Keratinocyte (primary cell): ENCODE results near the gene TMC1. TPM values are rescaled to one million over a fixed set of nuclear protein-coding genes. Genes with fewer than 3 reads are reported as not detected.
A peak's percentile ranks its signal among the peaks of the same experiment; 100 is the strongest.

ENCODE experiments used
- DNase-seq: peaks from one replicate; pipeline ENCODE4 v3.0.0-alpha.2; 2011; ENCODE audit warnings: low read depth, missing footprints, low spot score
- FAIRE-seq: peaks from 2 replicates; lab custom pipeline; 2011; peaks lifted over from hg19 to GRCh38; lab: Jason Lieb, UNC
- H2AFZ ChIP-seq: 2 replicates; pipeline ENCODE4 v1.6.0; 2012; ENCODE audit warnings: low read length, control low read depth, inconsistent platforms; ENCODE audit not compliant: control insufficient read depth
- H3K27ac ChIP-seq: 2 replicates; pipeline ENCODE4 v1.5.1; 2011; ENCODE audit warnings: low read length; ENCODE audit not compliant: control insufficient read depth, insufficient read depth
- H3K27me3 ChIP-seq: 3 replicates; pipeline ENCODE4 v1.6.0; 2011; ENCODE audit warnings: low read length; ENCODE audit not compliant: control insufficient read depth, insufficient read depth; ENCODE audit errors: extremely low read depth
- H3K36me3 ChIP-seq, 2 experiments: 2 replicates in 1 of 2; 3 replicates in 1 of 2; pipeline ENCODE4 v1.5.1; 2011; ENCODE audit warnings: low read length in 2 of 2, mild to moderate bottlenecking in 1 of 2; ENCODE audit not compliant: control insufficient read depth in 2 of 2, insufficient read depth in 2 of 2; ENCODE audit errors: extremely low read depth in 1 of 2
- H3K4me1 ChIP-seq: 3 replicates; pipeline ENCODE4 v1.5.1; 2011; ENCODE audit warnings: low read length; ENCODE audit not compliant: control insufficient read depth, insufficient read depth; ENCODE audit errors: extremely low read depth
- H3K4me2 ChIP-seq: 3 replicates; pipeline ENCODE4 v1.6.0; 2011; ENCODE audit warnings: low read depth, low read length; ENCODE audit not compliant: control insufficient read depth, insufficient read depth; ENCODE audit errors: extremely low read depth
- H3K4me3 ChIP-seq, 3 experiments: fragments of 200-600 bp in 1 of 3; sonication (generic) in 1 of 3; 2 replicates in 2 of 3; 3 replicates in 1 of 3; pipeline ENCODE4 v1.5.1; 2011 to 2016; ENCODE audit warnings: low read length in 3 of 3, mild to moderate bottlenecking in 3 of 3, control low read depth in 2 of 3, inconsistent platforms in 1 of 3, low read depth in 1 of 3, mixed read lengths in 1 of 3, mixed run types in 1 of 3, moderate library complexity in 1 of 3; ENCODE audit not compliant: control insufficient read depth in 2 of 3, insufficient read depth in 2 of 3; ENCODE audit errors: extremely low read depth in 1 of 3
- H3K79me2 ChIP-seq: 2 replicates; pipeline ENCODE4 v1.6.0; 2012; ENCODE audit warnings: low read length; ENCODE audit not compliant: control insufficient read depth, insufficient read depth
- H3K9ac ChIP-seq: 3 replicates; pipeline ENCODE4 v1.6.0; 2011; ENCODE audit warnings: low read length; ENCODE audit not compliant: control insufficient read depth, insufficient read depth; ENCODE audit errors: extremely low read depth
- H3K9me1 ChIP-seq: 3 replicates; pipeline ENCODE4 v1.6.0; 2011; ENCODE audit warnings: low read length; ENCODE audit not compliant: control insufficient read depth, insufficient read depth; ENCODE audit errors: extremely low read depth
- H3K9me3 ChIP-seq: 2 replicates; pipeline ENCODE4 v1.5.1; 2012; ENCODE audit warnings: low read depth, low read length; ENCODE audit not compliant: control insufficient read depth
- H4K20me1 ChIP-seq: 3 replicates; pipeline ENCODE4 v1.6.0; 2011; ENCODE audit warnings: low read length; ENCODE audit not compliant: control insufficient read depth, insufficient read depth; ENCODE audit errors: extremely low read depth
- CTCF ChIP-seq, 3 experiments: IDR thresholded peaks in 1 of 3; conservative IDR thresholded peaks in 1 of 3; optimal IDR thresholded peaks in 1 of 3; 2 replicates in 2 of 3; 3 replicates in 1 of 3; pipeline versions ENCODE3 to v1.5.1; 2011; ENCODE audit warnings: low read length in 3 of 3, mild to moderate bottlenecking in 3 of 3, moderate library complexity in 2 of 3, control low read depth in 1 of 3, inconsistent platforms in 1 of 3; ENCODE audit not compliant: insufficient read depth in 2 of 3; ENCODE audit errors: extremely low read depth in 1 of 3
- EZH2 ChIP-seq: IDR thresholded peaks from one replicate; pipeline ENCODE4 v1.6.1; 2012; ENCODE audit warnings: inconsistent platforms, mild to moderate bottlenecking, low read length, moderate library complexity
- dilution Hi-C: fragments of 300-500 bp; cut with MboI; formaldehyde crosslinking; loops from one replicate; pipeline ENCODE4 v1.7.0; 2020; ENCODE audit warnings: low sequenced_read_pairs; ENCODE audit not compliant: extremely low pct_ligation_motif_present
- polyA plus RNA-seq, 5 experiments: library from polyadenylated mRNA; depleted of rRNA in 3 of 5; stranded (reverse) in 3 of 5; stranded (forward) in 1 of 5; unstranded in 1 of 5; fragments of >200 nt; gene quantifications; 1 replicate in 1 of 5; 2 replicates in 3 of 5; 3 replicates in 1 of 5; pipeline versions ENCODE4 v1.2.1 to v1.2.3, GENCODE V29; 2011 to 2012; ENCODE audit warnings: missing spikeins in 2 of 5, low read depth in 1 of 5, low replicate concordance in 1 of 5

Gene TMC1
- polyA plus RNA-seq, 1 donor (not counting 4 experiments of a cell fraction or from before 2014, with no cell fraction given): 0.05 TPM

GRCh38 chr9:72751541-72751940, 230.1 kb downstream of the TMC1 start:
- Histone ChIP-seq H3K27ac (no peak overlapping the region), H4K20me1 (no peaks in the 10 kb centered on the region), H3K36me3 (no peaks in the 10 kb centered on the region), H3K9ac (no peak overlapping the region), H3K4me3 (no peak overlapping the region), H3K4me1 (no peaks in the 10 kb centered on the region), H3K27me3 (no peaks in the 10 kb centered on the region), H3K9me3 (no peaks in the 10 kb centered on the region), H3K79me2 (no peaks in the 10 kb centered on the region), H3K4me2 (no peak overlapping the region), H2AFZ (no peak overlapping the region), H3K9me1 (no peaks in the 10 kb centered on the region)
- DNase-seq (no peak), FAIRE-seq (no peak)
- dilution Hi-C loops: no loop called here
- no peak for TF ChIP-seq EZH2
- TF ChIP-seq CTCF (optimal IDR thresholded peaks at IDR 0.05 in 1 of 3, IDR thresholded peaks at IDR 0.05 in 1 of 3, conservative IDR thresholded peaks at IDR 0.05 in 1 of 3; ENCODE audit: extremely low read depth in 1 of 3, insufficient read depth in 2 of 3, low read length in 3 of 3): no peak

- no peak for FAIRE-seq
- H3K27me3 ChIP-seq: no peaks in the 10 kb centered on the region
- no peak overlapping the region for H2AFZ ChIP-seq
- H3K27ac ChIP-seq: no peak overlapping the region
- no peak overlapping the region for H3K9ac ChIP-seq
- H3K4me1 ChIP-seq: no peaks in the 10 kb centered on the region
- H3K36me3 ChIP-seq: no peaks in the 10 kb centered on the region
- no peaks in the 10 kb centered on the region for H3K79me2 ChIP-seq
- H3K9me1 ChIP-seq: no peaks in the 10 kb centered on the region
- dilution Hi-C loops: no loop called here
- H3K4me3 ChIP-seq: no peak overlapping the region
- no peaks in the 10 kb centered on the region for H4K20me1 ChIP-seq
- H3K9me3 ChIP-seq: no peaks in the 10 kb centered on the region
- H3K4me2 ChIP-seq: no peak overlapping the region
- no peak for TF ChIP-seq EZH2
- TF ChIP-seq CTCF (optimal IDR thresholded peaks at IDR 0.05 in 1 of 3, IDR thresholded peaks at IDR 0.05 in 1 of 3, conservative IDR thresholded peaks at IDR 0.05 in 1 of 3; ENCODE audit: extremely low read depth in 1 of 3, insufficient read depth in 2 of 3, low read length in 3 of 3): peak in 2 of 3 experiments; percentile 35 to 36
- DNase-seq: no peak
These were observed 232.0 kb downstream of the TMC1 start for GRCh38 chr9:72753266-72753893.
